HL-60 (cell line): ENCODE results near the gene ANKRD39.

ENCODE experiments used
- CTCF ChIP-seq: IDR thresholded peaks from one replicate; pipeline ENCODE4 v1.5.1; 2011; ENCODE audit warnings: low read length, control low read depth, inconsistent platforms; ENCODE audit not compliant: insufficient read depth
- GABPA ChIP-seq: IDR thresholded peaks from 2 replicates; pipeline ENCODE4 v1.6.1; 2012; ENCODE audit warnings: low read depth
- POLR2AphosphoS5 ChIP-seq: IDR thresholded peaks from 2 replicates; pipeline ENCODE4 v1.6.1; 2012; ENCODE audit warnings: low read depth
- REST ChIP-seq: IDR thresholded peaks from 2 replicates; pipeline ENCODE4 v1.6.1; 2012; ENCODE audit warnings: low read depth; ENCODE audit not compliant: insufficient replicate concordance
- SPI1 ChIP-seq: IDR thresholded peaks from 2 replicates; pipeline ENCODE4 v1.6.1; 2012; ENCODE audit warnings: low read depth, mild to moderate bottlenecking, borderline replicate concordance

DNA sequence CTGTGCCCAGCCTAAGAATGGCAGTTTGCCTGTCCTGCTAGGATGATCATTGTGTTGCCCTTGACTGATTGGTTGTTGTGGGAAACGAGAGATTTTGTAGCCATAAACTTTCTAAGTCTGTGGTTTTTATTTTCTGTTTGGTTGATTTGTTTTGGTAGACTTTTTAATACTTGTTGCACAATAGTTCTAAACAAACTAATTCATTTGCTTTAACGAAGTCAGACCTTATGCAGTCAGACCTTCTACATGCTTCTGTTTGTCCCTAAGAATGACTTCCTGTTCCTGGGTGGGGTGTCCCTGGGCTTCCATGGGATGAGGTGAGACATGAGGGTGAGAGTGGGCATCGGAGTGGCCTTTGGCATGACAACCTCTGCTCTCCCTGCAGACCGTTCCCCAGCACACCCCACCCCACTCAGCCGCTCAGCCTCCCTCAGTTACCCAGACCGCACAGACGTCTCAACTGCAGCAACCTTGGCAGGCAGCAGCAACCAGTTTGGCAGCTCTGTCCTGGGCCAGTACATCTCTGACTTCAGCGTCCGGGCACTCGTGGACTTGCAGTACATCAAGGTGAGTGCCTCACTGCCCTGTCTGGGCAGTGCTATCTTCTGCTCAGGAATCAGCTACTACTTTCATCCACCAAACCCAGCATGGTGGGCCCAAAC lies 49.5 kb downstream of the ANKRD39 start:
- TF ChIP-seq CTCF (no peak), REST (no peak), GABPA (no peak), POLR2AphosphoS5 (no peak), SPI1 (no peak)
